HFF-Myc (cell line): ENCODE results near the gene DYNC1I2.

ENCODE experiments used
- DNase-seq: peaks from one replicate; pipeline ENCODE4 v3.0.0-alpha.2; 2011; ENCODE audit warnings: low read depth; ENCODE audit errors: extremely low read depth
- H3K4me3 ChIP-seq: replicated peaks from 2 replicates; pipeline ENCODE4 v1.5.1; 2011; ENCODE audit warnings: low read depth, mild to moderate bottlenecking, control low read depth, low read length
- TF ChIP-seq, protein P1 (sequence below): IDR thresholded peaks from 2 replicates; pipeline ENCODE4 v1.5.1; 2012; ENCODE audit warnings: mild to moderate bottlenecking, low read depth, low read length, control low read depth; ENCODE audit errors: missing control alignments

The DYNC1I2 gene

DNA sequence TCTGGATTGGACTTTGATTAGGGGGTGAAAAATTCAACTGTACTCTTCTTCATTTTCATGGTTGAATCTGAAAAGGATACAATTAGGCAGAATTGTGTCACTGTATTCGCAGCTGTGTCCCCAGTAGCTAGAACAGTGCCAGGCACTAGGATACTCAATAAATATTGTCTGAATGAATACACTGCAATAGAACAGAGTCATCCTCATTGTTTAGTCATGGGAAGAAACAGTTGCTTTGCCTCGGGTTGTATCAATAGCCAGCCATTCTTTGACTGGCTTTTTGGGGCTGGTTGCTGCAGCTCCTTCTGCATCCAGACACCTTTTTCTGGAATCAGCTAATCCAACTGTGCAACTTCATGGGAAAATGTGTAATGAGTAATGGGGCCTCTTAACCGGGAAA is 18.1 kb upstream of the DYNC1I2 start:
- H3K4me3 ChIP-seq: no peak overlapping the region
- TF ChIP-seq, protein P1, sequence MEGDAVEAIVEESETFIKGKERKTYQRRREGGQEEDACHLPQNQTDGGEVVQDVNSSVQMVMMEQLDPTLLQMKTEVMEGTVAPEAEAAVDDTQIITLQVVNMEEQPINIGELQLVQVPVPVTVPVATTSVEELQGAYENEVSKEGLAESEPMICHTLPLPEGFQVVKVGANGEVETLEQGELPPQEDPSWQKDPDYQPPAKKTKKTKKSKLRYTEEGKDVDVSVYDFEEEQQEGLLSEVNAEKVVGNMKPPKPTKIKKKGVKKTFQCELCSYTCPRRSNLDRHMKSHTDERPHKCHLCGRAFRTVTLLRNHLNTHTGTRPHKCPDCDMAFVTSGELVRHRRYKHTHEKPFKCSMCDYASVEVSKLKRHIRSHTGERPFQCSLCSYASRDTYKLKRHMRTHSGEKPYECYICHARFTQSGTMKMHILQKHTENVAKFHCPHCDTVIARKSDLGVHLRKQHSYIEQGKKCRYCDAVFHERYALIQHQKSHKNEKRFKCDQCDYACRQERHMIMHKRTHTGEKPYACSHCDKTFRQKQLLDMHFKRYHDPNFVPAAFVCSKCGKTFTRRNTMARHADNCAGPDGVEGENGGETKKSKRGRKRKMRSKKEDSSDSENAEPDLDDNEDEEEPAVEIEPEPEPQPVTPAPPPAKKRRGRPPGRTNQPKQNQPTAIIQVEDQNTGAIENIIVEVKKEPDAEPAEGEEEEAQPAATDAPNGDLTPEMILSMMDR: no peak
- DNase-seq: no peak

GRCh38 chr2:171670655-171671054 is 16.6 kb upstream of the DYNC1I2 start:
- TF ChIP-seq, protein P1: no peak
- no peak overlapping the region for H3K4me3 ChIP-seq
- DNase-seq: no peak

- TF ChIP-seq, protein P1: no peak
- no peak overlapping the region for H3K4me3 ChIP-seq
- DNase-seq: no peak
Measured at GRCh38 chr2:171671867-171672266, 15.4 kb upstream of the DYNC1I2 start.

- H3K4me3 ChIP-seq: no peak overlapping the region
- no peak for DNase-seq
- TF ChIP-seq, protein P1: no peak
Measured at GRCh38 chr2:171673905-171674304, 13.4 kb upstream of the DYNC1I2 start.

- TF ChIP-seq, protein P1: no peak
- H3K4me3 ChIP-seq: no peak overlapping the region
- no peak for DNase-seq
Measured at GRCh38 chr2:171675810-171676345, 11.4 kb upstream of the DYNC1I2 start.

DNA sequence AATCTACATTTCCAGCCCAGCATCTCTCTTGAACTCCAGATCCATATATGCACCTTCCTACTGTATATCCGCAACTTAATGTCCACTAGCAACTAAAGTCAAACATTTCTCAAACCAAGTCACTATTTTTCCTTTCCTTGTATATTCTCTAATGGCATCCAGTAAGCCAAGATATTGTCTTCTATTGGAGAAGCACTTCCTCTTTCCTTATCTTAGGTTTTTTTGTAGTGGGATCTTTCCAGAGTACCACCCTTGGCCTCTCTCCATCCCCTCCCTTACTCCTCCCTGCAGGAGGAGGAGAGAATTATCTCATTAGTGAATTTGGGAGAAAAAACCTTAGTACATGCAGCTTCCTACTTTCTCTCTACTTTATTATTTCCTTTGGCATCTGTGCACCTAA is 8.7 kb upstream of the DYNC1I2 start:
- no peak overlapping the region for H3K4me3 ChIP-seq
- no peak for DNase-seq
- TF ChIP-seq, protein P1: no peak

DNA sequence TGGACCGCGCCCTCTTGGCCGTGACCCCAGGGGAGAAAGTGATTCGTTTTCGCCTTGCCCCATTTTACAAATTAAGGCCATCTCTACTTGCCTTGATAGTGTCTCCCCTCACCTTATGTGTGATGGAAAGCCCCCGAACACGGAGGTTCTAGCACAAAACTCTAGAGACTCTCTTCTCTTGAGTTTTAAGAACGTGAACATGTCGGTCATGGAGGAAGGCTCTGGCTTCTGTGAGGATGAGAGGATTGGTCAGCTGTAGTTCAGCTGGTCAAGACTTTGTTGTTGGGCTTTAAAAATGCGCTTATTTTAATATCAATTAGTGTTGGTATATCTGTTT is 828 bp downstream of the DYNC1I2 start:
- no peak for DNase-seq
- peak overlapping the region; percentile 90 for H3K4me3 ChIP-seq
- TF ChIP-seq, protein P1: no peak
